Testis (tissue), 2 donors: ENCODE data around the gene UBL4A.

Experiments used
- POLR2A ChIP-seq: fragments of 450-650 bp; IDR thresholded peaks from one replicate; pipeline ENCODE4 v1.6.1; 2017; ENCODE audit warnings: antibody characterized with exemption, mild to moderate bottlenecking, moderate library complexity
- TF ChIP-seq, protein P1 (sequence below), 3 experiments: fragments of 450-650 bp in 2 of 3; fragments of 200-600 bp in 1 of 3; sonication (generic) in 1 of 3; IDR thresholded peaks; one replicate each; pipeline ENCODE4 v1.5.1; 2016 to 2019; ENCODE audit warnings: antibody characterized with exemption in 3 of 3, mild to moderate bottlenecking in 2 of 3, moderate library complexity in 1 of 3

DNA sequence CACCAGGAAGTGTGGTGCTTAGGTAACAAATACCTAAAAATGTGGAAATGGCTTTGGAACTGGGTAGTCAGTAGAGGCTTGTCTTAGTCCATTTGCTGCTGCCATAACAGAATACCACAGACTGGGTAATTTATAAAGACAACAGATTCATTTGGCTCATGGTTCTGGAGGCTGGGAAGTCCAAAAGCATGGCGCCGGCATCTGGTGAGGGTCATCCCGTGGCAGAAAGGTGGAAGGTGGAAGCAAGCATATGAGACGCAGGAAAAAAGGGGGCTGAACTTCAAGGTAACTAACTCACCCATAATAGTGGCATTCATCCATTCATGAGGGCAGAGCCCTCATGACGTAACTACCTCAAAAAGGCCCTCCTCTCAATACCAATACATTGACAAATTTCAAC is 23.0 kb upstream of the UBL4A start:
- TF ChIP-seq, protein P1, sequence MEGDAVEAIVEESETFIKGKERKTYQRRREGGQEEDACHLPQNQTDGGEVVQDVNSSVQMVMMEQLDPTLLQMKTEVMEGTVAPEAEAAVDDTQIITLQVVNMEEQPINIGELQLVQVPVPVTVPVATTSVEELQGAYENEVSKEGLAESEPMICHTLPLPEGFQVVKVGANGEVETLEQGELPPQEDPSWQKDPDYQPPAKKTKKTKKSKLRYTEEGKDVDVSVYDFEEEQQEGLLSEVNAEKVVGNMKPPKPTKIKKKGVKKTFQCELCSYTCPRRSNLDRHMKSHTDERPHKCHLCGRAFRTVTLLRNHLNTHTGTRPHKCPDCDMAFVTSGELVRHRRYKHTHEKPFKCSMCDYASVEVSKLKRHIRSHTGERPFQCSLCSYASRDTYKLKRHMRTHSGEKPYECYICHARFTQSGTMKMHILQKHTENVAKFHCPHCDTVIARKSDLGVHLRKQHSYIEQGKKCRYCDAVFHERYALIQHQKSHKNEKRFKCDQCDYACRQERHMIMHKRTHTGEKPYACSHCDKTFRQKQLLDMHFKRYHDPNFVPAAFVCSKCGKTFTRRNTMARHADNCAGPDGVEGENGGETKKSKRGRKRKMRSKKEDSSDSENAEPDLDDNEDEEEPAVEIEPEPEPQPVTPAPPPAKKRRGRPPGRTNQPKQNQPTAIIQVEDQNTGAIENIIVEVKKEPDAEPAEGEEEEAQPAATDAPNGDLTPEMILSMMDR (IDR thresholded peaks at IDR 0.05): no peak
- no peak for TF ChIP-seq POLR2A
